ENCODE data around the gene MFAP5.
A peak's percentile ranks its signal among the peaks of the same experiment; 100 is the strongest.
"Not testable (repeated sequence)": the region's sequence is repeated elsewhere in the genome, so short reads cannot be mapped to it uniquely, and the experiment has no call there.

Gene MFAP5

DNA sequence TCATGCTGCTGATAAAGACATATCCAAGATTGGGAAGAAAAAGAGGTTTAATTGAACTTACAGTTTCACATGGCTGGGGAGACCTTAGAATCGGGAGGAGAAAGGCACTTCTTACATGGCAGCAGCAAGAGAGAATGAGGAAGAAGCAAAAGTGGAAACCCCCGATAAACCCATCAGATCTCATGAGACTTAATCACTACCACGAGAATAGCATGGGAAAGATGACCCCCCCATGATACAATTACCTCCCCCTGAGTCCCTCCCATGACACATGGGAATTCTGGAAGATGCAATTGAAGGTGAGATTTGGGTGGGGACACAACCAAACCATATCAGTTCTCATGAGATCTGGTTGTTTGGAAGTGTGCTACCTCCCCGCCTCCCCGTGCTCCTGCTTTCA lies 9.8 kb upstream of the MFAP5 start:
- DNase-seq: no peak

DNA sequence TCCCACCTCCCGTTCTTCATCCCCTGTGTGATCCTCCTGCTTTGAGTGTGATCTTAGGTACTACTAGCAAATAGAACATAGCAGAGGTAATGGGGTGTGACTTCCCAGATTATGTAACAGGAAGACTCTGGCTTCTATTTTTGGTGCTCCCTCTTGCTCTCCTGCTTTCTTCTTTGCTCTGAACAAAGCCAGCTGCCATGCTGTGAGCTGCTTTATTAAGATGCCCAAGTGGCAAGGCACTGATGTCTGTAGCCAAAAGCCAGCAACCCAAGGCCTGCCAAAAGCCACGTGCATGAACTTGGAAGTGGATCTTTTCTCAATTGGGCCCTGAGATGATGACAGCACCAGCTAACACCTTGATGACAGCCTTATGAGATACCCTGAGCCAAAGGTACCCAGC lies 5.8 kb upstream of the MFAP5 start:
- DNase-seq: no peak

DNA sequence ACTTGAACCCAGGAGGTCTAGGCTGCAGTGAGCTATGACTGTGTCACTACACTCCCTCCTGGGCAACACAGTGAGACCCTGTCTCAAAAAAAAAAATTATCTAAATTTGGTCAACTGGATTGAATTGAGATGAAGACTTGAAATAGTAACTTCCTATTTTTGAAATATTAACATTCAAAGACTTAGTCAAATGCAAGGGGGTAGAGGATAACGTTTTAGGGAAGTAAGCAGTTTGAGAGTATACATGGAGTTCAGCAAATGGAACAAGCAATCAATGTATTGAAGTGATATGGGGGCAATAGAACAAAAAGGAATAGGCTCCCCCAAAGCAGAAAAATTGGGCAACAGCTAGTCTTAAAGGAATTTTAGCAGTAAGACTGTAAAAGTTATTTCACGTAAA lies 4.6 kb upstream of the MFAP5 start:
- no peak for DNase-seq

DNA sequence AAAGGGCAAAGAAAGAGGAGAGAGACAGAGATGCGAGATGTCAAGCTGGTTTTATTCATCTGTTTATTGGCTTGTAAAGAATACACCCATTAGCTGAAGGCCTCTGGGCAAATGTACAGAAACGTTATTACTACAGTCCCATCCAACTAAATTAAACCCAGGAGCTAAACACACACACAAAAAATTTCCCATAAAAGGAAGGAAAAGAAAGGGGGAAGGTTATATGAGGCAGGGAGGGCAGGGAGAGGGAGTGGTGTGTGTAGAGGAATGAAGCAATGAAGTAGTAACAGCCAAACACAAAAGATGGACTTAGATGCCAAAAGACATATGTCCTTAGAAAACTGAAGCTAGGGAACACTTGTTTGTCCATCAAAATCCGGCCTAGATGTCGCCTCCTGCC lies 3.1 kb upstream of the MFAP5 start:
- no peak for DNase-seq

DNA sequence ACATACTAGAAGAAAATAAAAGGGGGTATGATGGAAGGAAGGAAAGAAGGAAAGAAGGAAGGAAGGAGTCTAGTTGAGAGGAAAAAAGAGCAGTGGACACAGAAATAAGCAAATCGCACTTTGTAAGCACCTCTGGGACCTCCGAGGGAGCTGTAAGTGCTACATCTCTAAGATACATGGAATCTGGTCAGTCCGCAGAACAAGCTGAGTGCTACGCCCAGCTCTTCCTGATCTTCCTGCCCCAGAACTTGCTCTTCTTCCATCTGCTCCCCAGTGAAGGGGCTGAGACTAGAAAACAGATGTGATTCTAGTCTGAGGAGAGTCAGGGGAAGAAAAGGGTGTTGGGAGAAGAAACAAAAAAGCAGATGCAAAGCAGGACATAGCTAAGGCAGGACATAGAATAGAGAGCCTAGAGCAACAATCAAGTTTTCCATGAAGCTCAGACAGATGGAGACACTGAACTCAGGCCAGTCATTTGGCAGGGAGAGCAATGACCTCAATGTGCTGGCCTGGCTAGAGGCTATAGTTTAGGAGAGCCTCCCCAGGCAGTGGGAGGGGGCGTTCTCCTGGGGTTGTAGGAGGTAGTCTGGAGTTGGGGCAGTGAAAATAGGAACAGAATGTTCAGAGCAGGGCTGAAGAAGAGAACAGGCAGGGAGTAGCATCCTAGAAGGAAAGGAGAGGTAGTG lies 1.7 kb upstream of the MFAP5 start:
- no peak for DNase-seq

DNA sequence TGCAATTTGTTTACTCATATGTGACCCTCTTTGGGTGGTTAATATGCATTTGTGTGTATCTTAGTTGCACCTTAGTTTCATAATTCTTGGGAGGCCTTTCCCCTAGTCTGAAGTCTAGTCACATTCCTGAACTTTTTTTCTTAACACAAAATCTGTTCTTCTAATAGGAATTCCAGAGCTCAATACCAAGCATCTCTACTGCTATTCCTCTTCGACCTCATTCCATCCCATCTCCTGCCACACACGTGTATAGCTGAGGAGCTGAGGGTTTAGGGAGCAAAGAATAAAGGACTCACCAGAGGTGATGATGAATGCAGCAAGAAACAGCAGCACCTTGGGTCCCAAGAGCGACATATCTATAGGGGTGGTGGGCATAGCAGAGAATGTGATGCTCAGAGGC lies 875 bp downstream of the MFAP5 start:
- no peak for DNase-seq

DNA sequence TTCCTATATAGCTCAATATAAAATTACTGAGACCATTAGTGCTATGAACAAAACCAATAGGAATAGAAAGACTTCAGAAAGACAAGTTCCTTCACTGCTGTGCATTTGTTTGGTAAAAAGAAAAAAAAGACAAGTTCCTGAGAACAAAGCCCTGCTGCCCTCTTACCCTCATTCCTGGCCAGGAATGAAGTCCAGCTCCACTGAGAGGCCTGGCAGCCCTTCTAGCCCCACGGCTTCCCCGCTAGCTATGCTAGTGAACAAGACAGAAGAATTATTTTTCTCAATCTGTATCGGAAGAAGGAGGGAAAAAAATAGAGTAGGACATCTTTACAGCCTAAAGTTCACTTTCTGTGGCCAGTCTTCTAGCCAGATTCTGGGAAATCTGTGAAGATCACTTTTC lies 1.6 kb downstream of the MFAP5 start:
- no peak for DNase-seq

DNA sequence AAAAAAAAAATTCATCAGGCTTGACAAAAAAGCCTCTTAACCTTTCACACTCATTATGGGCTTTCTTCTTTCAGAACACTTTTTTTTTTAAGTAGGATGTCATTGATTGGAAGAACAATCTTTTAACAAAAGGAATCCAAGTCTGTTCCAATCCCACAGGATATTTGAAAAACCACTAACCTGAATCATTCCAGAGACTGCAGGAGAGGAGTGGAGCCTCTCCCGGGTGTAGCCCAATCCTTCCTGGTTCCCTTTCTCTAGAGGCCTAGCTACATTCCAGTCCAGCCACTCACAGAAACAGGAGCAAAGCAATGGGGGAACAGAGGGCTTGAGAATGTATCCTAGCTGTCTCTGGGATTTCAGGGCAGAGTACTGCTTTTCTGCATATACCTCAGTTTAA lies 4.3 kb downstream of the MFAP5 start:
- DNase-seq: no peak

DNA sequence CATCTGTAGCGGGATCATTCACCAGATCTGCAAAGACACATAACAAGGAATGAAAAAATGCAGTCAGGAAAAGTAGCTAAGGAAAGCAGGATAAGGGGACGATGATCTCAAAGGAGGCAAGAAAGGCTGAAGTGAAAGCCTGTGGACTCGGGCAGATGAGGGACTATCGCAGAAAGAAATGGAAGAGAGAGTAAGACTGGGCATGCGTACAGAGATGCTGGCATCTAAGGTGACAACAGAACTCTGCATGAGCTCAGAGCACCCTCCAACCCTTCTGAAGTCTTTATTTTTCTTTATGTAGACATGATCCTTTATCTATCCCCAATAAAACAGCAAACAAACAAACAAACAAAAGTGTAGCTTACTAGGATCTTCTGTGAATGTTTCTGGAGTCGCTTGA lies 7.2 kb downstream of the MFAP5 start:
- DNase-seq: no peak

DNA sequence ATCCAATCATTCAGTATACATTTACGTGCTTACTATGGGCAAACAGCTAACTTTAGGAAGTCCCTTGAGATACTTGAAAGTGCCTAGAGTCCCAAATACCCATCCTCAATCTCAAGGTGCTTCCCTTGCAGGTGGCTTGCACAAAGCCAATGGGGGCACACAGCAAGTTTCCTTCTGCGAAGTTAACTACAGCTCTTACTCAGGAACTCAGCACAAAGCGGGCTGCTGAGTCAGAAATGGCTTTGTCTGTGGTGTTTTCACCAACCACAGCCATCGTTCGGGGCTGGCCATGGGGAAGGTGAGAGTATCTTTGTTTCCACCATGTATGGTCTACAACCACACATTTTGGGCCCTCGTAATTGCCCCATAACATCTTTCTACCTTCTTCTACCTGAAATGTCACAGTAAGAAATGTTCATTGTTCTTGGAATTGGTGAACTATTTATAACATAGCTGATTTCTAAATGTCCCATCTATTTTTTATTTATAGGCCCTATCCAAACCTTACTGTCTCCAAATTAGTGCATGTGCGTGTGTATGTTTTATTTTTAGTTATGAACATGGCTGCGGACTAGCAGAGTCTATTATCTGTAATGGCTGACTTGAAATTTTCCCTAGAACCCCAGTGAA lies 13.9 kb downstream of the MFAP5 start:
- DNase-seq: no peak

DNA sequence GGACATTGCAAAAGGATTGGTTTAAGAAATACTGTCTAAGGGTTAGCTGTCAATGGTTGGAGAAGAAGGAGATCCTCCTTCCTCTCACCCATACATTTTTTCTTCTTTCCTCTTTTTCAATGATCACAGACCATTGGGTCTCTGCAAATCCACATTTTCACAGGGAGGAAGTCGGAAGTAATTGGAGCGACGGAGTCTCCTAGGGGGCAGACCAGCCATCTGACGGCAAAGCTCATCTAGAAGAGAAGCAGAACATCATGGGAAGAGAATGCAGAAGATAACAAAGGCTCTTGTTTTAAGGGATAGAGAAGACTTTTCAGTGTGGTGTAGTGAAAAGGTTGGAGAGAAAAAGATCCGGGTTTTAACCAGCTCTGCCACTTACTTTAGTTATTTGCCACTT lies 14.7 kb downstream of the MFAP5 start:
- no peak for DNase-seq

DNA sequence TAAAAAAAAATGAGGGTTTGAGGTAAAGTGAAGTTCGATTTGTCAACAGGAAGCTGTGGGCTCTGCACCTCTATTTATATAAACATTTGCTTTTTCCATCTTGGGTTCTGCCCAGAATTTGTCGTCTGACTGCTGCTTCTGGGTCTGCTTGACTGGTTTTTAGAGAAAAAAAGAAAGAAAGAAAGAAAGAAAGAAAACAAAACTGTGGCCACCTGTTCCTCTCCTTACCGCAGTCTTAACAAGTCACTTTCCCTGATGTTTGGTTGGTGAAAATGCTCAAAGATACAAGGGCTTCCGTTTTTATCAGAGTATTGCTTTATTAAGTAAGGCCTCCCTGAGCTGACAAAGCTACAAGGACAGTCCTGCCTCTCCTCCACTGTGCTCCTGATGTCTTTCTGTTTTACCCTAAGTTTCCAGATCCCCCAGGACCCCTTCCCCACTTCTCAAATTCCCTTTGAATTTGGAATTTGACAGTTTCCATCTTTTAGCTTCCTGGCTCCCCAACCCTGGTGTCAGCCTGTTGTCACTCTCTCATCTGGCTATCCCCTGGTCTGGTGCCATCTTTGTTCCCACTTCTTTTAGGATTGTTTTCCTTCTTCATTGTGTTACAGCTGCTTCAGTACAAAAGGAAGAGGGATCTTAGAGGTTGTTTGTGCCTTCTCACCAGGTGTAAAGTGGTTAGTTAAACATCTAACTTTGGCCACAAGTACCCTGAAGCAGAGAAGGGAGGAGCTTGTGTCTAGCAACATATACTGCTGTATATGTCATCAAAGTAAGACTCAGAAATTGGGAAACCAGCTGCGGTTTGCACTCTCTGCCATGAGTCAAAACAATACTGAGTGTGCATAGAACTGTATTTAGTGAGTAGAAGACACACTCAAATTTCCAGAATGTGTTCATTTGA lies 18.0 kb downstream of the MFAP5 start:
- DNase-seq: peak; percentile 49

DNA sequence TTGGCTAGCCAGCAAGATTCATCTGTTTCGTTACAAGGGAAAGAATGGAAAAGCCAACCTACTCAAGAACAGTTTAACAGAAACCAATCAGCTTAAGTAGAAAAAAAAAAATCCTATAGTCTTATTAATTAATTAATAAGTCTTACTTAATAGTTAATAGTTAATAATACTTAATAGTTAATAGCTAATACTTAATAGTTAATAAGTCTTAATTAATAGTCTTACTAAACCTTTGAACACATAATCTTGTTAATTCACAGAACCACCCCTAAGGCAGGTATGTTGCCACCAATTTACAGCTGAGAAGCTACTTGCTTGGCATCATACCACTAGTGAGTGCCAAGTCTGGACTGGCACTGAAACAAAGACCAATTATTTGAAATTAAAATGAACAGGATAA lies 19.9 kb downstream of the MFAP5 start:
- no peak for DNase-seq

DNA sequence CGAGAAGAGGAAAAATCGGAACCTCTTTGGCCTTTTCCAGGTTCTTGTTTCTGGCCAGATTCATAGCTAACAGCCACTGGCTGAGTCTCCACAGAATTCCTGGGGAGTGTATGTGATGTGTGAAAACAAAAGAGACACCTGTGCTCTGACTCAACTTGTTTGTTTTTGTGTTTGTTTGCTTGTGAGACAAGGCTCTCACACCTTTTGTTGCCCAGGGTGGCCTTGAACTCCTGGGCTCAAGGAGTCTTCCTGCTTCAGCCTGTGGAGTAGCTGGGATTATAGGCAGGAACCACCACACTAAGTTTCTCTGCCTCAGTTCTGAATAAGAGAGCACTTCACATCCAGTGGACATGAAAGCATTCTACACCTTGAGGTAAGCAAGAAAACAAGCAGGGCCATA lies 22.7 kb downstream of the MFAP5 start:
- DNase-seq: no peak

DNA sequence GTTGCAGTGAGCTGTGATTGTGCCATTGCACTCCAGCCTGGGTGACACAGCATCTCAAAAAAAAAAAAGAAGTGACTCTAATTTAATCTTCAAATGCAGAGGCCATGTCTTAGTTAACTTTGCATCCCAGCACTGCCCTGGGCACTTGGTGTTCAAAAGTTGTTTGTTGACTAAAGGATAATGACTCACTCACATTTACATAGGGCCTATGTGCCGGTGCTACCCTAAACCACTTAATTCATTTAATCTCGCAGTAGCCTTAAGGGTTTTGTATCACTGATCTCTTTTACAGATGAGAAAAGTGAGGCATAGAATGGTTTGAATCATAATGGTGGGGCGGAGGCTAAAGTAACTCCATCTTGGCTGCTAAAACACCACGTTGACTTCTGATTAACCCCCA lies 23.7 kb downstream of the MFAP5 start:
- DNase-seq: no peak

DNA sequence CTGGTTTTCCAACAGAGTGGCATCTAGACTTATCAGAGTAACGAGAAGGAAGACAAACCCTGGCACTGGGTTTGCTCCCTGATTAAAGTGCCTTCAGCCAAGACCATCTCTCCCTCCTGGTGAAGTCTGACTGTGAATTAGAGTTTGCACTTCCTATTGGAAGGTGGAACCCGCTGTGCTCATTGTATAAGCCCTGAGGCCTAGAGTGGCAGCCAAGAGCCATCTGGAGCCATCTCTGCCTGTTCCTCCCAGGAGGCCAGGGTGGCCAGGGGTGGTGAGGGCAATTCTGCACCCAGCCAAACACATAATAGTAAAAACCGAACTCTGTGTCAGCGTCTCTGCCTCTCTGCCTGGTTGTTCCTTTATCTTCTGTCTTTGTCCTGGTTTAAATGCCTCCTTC lies 25.0 kb downstream of the MFAP5 start:
- DNase-seq: no peak

DNA sequence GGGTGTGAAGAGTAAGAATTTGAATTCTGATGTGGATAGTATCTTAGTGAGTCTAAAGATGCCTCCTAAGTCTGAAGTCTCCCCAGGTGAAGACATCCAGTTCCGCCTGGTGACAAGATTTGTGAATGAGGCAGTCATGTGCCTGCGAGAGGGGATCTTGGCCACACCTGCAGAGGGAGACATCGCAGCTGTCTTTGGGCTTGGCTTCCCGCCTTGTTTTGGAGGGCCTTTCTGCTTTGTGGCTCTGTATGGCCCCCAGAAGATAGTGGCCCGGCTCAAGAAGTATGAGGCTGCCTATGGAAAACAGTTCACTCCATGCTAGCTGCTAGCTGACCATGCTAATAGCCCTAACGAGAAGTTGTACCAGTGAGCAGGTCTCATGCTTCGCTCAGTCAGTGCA lies 25.4 kb downstream of the MFAP5 start:
- no peak for DNase-seq

DNA sequence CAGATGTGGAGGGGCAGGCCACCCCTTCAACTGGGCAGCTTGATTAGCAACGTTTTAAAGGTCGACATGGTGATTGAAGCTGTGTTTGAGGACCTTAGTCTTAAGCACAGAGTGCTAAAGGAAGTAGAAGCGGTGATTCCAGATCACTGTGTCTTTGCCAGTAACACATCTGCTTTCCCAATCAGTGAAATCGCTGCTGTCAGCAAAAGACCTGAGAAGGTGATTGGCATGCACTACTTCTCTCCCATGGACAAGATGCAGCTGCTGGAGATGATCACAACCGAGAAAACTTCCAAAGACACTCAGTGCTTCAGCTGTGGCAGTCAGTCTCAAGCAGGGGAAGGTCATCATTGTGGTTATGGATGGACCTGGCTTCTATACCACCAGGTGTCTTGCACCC lies 26.0 kb downstream of the MFAP5 start:
- no peak for DNase-seq

DNA sequence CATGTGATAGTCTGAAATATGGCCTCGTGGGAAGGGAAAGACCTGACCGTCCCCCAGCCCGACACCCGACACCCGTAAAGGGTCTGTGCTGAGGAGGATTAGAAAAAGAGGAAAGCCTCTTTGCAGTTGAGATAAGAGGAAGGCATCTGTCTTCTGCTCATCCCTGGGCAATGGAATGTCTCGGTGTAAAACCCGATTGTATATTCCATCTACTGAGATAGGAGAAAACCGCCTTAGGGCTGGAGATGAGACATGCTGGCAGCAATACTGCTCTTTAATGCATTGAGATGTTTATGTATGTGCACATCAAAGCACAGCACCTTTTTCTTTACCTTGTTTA lies 26.6 kb downstream of the MFAP5 start:
- DNase-seq: not testable (repeated sequence)

DNA sequence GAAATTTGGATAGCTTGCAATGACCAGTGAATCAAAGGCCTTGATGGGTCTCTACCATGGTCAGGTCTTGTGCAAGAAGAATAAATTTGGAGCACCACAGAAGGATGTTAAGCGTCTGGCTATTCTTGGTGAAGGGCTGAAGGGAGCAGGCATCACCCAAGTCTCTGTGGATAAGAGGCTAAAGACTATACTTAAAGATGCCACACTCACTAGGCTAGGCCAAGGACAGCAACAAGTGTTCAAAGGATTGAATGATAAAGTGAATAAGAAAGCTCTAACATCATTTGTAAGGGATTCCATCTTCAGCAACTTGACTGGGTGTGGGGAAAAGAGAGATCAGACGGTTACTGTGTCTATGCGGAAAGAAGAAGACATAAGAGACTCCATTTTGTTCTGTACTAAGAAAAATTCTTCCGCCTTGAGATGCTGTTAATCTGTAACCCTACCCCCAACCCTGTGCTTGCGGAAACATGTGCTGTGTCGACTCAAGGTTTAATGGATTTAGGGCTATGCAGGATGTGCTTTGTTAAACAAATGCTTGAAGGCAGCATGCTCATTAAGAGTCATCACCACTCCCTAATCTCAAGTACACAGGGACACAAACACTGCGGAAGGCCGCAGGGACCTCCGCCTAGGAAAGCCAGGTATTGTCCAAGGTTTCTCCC lies 27.2 kb downstream of the MFAP5 start:
- not testable (repeated sequence) for DNase-seq

DNA sequence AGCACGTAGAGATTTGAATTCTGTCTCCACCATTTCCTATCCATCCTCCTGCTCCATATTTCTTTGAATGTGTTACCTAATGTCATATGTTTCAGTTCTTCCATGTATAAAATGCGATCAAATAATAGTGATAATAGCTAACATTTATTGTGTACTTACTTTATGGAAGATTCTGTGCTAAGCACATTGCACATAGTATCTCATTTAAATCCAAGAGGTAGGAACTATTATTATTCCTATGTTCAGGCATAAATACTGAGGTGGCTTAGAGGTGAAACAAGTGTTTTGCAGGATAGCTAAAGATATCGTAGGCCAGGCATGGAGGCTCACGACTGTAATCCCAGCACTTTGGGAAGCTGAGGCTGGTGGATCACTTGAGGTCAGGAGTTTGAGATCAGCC lies 32.5 kb downstream of the MFAP5 start:
- no peak for DNase-seq

DNA sequence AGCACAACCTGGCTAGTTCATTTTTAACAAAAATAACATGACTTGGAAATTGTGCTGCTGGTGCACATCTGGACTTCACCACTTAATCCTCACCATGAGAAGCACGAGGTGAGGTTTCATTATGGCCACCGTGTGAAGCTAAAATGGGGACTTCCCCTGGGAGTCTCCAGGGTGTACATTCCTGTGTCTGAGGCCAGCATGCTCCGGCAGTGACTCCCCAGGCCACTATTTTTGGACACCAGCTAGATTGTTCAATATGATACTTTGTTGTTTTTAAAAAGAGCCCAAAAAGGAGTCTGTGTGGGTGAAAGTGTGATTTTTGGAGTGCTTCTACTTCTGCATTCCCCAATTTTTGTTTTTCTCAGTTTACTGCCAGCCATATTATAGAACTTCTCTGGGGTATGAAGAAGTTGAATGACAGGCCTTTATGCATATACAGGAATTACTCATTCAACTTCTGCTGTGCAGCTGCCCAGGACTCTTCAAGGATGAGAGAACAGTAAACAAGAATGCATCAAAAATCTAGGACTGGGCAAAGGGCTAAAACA lies 33.1 kb downstream of the MFAP5 start:
- DNase-seq: no peak

DNA sequence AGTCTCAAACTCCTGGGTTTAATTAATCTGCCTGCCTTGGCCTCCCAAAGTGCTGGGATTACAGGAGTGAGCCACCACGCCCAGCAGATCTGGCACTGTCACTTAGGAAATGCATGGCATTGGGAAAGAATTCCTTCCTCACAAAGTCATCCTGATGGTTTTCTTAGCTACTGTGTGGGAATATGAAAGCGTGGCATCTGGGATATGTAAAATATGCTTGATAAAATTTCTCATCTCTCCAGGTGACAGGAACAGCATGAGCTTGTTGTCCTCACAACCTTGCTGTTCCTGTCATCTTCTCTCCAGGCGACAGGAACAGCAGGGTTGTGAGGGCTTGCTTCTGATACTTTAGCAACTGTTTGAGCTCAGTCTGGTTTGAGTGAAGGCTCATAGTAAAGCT lies 33.9 kb downstream of the MFAP5 start:
- DNase-seq: no peak
